OCI-M2 (cell line): ENCODE data around the gene PXDN.
"Not testable (repeated sequence)": the region's sequence is repeated elsewhere in the genome, so short reads cannot be mapped to it uniquely, and the experiment has no call there.

Experiments used
- DNase-seq: peaks from one replicate; lab custom pipeline; 2025; ENCODE audit not compliant: unreplicated experiment; lab: John Stamatoyannopoulos, UW

The PXDN gene

GRCh38 chr2:1634681-1635341, 109.5 kb downstream of the PXDN start:
- no peak for DNase-seq

DNA sequence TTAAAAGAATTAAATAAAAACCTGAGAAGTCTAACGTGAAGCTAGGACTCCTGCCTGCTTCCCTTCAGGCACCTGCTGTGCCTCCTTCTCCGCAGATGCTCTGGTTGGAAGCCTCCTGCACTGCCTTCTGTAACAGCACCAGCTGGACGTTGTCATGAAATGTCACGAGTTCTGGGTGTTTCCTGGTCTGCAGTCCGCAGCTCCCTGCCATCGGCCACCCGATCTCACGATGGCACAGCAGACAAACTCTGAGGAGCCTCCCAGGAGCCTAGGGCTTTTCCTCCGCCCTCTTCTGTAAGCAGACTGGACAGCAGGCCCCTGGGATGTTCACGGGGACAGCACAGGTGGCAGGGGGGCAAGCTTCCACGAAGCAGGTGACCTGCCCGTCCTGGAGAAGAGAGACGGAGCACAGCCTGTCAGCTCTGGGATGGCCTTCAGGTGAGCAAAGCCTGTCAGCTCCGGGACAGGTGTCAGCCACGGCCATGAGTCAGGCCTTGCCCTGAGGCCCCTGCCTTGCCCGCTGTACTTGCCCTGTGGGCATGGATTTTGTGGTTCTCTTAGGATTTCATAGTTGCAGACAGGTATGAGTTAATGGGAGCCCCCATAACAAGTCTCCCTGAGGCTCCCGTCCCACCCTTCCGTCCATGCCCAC, 110.3 kb downstream of the PXDN start:
- no peak for DNase-seq

DNA sequence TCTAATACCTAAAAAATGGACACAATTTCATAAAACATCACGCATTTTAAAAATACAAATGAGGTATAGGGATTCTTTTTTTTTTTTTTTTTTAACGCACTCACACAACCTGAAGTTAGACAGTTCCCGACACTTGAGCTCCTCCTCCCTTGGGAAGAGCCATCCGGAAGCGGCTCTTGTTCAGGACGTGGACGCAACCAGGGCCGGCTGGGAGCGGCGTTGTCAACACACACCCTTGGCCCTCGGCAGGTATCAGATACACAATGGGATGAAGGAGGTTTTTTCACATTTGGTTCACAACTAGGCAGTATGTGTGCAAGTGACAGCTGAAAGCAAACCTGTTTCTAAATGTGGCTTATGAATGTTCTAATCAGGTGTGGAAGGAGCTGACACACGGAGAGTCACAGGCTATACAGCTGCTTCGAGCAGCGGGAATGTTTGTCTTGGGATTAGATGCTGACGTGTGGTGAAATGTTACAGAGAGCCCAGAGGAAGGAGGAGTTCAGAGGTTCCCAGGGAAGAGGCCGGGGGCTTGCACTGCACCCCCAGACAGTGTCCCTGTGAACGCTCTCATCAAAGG, 111.1 kb downstream of the PXDN start:
- no peak for DNase-seq

GRCh38 chr2:1632510-1632909, 111.8 kb downstream of the PXDN start:
- no peak for DNase-seq

GRCh38 chr2:1632002-1632348, 112.3 kb downstream of the PXDN start:
- no peak for DNase-seq

- no peak for DNase-seq
These were observed 112.9 kb downstream of the PXDN start for GRCh38 chr2:1631292-1632001.

- DNase-seq: no peak
These were observed 115.4 kb downstream of the PXDN start for GRCh38 chr2:1628893-1629292.

DNA sequence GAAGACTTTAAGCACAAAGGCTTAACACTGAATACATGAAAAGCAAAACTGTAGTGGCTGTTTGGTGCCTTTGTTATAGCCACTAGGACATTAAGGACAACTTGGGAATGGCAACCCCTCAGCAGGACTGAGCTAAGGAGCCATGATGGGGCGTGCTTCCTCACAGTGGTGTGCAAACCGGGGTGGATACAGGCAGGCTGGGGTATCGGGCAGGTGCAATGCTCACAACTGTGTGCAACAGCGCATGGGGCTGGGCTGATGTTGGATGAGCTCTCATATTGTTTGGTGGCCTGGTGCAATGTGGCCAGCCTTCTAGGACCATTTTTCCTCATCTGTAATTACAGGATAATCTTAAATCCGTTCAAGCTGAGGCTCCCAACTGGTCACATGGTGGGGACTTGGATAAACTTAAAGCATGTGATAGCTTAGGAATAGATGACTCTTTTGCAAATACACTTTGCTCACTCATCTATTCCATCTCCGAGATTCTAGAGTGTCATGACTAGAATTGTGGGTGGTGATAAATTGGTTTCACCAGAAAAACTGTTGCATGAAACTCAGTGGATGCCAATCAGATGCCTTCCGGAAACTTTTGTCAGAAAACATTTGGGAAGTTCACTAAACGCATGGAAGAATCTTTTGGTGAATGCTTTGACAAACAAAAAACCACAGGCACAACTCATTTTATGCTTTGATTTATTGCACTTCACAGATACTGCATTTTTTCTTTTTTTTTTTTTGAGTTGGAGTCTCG, 116.5 kb downstream of the PXDN start:
- DNase-seq: no peak

- no peak for DNase-seq
These were observed 118.0 kb downstream of the PXDN start for GRCh38 chr2:1626271-1626681.

GRCh38 chr2:1625281-1626001, 118.9 kb downstream of the PXDN start:
- DNase-seq: no peak

- DNase-seq: no peak
These were observed 120.3 kb downstream of the PXDN start for GRCh38 chr2:1623906-1624445.

GRCh38 chr2:1622521-1623200, 121.7 kb downstream of the PXDN start:
- no peak for DNase-seq

DNA sequence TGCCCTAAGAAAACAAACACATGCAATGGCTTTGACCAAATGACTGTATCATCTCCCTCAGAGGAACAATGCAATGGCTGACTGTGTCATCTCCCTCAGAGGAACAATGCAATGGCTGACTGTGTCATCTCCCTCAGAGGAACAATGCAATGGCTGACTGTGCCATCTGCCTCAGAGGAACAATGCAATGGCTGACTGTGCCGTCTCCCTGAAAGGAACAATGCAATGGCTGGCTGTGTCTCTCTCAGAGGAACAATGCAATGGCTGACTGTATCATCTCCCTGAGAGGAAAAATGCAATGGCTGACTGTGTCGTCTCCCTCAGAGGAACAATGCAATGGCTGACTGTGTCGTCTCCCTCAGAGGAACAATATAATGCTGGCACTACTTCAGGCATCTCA, 122.3 kb downstream of the PXDN start:
- not testable (repeated sequence) for DNase-seq

DNA sequence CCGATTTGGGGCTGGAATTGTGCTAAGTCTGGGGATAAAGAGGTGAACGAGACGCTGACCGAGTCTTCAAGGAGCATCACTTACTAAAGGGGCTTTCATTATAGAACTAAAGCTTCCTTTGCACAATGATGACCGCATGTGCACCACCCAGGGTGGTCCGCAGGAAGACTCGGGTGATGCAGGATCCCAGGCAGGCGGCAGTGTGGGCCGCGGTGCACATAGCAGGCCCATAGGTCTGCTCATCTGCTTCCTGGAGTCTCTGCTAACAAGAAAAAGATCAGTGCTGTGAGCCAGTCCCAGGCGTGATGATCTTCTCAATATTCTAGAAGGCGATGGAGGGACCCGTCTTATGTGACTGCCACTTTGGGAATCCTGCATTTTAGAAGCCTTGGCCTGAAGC, 122.8 kb downstream of the PXDN start:
- DNase-seq: no peak

- DNase-seq: no peak
These were observed 123.3 kb downstream of the PXDN start for GRCh38 chr2:1621041-1621440.

DNA sequence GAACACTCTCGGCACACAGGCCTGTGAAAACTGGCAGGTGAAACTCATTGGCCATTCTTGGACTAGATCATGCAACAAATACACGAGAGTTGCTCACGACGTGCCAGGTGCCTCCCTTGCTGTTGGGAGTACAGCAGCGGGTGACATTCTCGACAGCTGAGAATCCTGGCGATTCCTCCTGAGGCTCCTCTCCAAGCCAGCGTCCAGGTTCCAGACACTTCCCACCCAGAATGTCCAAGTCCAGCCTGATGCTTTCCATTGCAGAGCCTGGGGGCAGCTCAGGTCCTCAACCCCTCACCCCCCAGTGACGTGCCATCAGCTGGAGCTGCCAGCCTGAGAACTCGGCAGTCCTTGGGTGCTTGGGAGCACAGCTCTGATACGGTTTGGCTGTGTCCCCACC, 124.2 kb downstream of the PXDN start:
- DNase-seq: no peak

DNA sequence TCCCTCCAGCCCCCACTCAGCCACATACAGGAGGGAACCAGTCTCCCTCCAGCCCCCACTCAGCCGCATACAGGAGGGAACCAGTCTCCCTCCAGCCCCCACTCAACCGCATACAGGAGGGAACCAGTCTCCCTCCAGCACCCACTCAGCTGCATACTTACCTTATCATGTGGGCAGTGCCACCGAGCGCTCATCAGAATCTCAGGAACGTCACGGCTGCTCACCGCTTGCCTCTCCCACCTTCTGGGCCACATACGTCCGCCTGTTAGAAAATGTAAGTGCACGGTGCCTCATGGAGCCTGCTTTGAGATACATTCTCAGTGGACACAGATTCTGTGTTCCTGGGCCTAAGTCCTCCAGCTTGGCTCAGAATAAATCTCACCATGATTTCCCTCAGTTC, 124.8 kb downstream of the PXDN start:
- DNase-seq: no peak

- DNase-seq: no peak
These were observed 125.3 kb downstream of the PXDN start for GRCh38 chr2:1618974-1619373.

GRCh38 chr2:1618191-1618961, 125.9 kb downstream of the PXDN start:
- no peak for DNase-seq
